NCI-H524 (cell line): ENCODE data around the gene ROBO1.

Source experiments
- DNase-seq, 2 experiments: peaks; one replicate each; lab custom pipeline; 2025; lab: John Stamatoyannopoulos, UW

Gene ROBO1

GRCh38 chr3:78629544-78629943, 1138.3 kb downstream of the ROBO1 start:
- DNase-seq = no peak

DNA sequence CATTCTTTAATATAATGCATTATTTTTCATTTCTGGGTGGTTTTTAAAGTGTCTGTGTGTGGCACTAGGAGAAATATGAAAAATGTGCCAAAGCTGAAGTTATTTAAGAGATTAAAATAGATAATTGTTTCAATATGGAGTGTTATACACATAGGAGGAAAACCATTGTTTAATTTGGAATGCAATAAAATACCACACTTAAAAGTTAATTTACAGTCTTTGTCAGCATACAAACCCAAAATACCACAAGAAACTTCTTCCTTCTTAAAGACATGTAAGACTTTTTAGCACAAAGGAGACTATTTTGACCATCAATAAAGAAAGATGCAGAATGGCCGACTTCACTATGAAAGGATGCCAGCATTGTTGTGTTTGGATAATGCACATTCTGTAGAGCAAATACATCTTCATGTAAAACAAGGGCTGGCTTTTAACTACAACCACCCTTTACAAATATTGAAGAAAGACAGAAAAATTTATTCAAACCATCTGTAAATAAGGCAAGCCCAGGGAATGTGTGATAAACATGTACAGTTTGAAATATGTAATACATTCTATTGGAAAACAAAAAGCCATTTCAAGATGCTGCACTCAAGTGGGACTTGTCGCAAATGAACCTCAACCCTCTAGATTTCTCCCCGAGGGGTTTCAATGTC, 1146.6 kb downstream of the ROBO1 start:
- DNase-seq = no peak

GRCh38 chr3:78614486-78614885, 1153.3 kb downstream of the ROBO1 start:
- DNase-seq = peak in 1 of 2 experiments; percentile 32

DNA sequence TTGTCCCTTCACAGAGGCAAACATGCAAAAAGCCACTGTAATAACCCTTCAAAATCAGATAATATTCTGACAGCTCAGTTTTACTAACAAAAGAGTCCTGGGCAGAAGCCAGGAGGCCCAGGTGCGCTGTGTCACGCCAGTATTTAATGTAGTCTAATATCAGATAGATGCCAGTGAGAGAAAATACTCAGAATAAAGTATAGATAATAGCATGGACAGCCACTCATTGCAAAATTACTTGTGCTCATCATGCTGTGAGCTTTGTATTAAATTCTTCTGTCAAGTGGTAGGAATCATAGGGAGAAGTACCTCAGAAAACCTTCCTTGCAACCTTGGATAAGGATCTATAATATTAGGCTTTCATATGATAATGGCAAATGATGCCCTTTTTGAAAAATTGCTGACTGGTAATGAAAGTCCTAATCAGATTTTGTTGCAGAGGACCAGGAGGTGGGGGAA, 1154.3 kb downstream of the ROBO1 start:
- no peak for DNase-seq

DNA sequence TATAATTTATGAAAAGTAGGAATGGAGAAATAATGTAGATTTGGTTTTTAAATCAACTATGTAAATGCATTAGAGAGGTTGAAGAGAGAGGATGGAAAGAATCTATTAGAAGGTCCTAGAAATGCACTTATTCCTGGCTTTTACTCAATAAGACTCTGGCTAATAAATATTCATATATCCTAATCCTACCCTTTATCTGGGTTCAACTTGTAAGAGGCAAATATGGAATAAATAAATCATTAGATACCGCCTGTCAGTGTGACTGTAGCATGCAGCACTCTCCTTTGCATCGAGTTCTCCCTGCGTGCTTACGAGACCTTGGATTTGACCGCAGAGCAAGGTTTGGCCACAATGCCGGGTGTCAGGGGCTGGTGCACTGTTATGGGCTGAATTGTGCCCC, 1156.5 kb downstream of the ROBO1 start:
- DNase-seq = no peak

- no peak for DNase-seq
These were observed 1157.2 kb downstream of the ROBO1 start for GRCh38 chr3:78610462-78611125.

DNA sequence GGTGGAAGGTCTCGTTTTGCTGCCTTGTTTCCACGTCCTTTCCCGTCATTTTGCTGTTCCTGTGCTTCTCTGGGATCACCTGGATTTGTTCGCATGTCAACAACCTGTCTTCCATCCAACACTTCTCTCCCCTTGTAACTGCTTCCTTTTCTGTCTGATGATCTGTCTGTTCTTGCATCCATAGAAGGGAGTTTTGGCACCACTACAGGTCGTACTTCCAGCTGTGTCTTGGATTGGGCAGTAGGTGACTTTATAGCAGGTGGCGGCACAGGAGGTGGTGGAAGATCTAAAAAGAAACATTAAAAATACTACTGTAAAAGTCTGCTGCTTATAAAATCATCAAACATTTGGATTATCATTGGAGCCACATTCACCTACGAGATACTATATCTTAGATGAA, 1161.0 kb downstream of the ROBO1 start:
- no peak for DNase-seq

GRCh38 chr3:78605178-78605577, 1162.6 kb downstream of the ROBO1 start:
- DNase-seq = no peak

DNA sequence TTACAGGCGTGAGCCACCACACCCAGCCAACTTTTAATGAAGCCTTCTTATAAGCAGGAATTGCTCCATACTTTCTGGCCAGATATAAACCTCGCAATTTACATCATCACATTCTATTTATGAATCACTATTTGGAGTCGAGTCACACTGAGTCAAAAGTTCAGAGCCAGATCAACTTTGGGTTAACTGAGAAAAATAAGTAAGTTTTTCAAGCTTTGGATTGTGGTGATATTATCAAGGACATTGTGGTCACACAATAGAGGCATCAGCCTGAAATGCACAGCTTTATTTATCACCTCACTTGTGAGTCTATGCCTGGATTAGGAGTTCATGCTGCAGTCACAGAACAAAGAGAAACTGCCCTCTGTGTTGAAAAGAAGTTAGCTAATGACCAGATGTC, 1163.5 kb downstream of the ROBO1 start:
- DNase-seq = no peak

DNA sequence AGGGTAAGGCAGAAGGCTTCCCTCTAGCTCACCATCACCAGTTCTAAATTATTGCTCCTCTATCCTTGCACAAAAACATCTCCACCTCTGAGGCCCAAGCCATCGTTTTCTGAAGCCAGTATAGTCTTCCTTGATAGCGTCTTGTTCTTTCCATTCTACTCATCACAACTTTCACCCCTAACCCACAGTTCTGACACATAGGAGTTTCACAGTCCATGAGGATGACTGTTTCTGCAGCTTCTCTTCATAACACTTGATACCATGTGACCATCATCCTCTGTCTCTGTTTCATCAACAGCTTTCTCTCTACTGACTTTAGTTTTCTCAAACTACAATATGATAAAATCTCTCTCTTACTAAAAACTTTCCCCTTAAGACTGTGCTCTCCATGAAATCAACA, 1166.5 kb downstream of the ROBO1 start:
- DNase-seq = no peak

GRCh38 chr3:78589778-78590177, 1178.0 kb downstream of the ROBO1 start:
- no peak for DNase-seq

GRCh38 chr3:78588906-78589621, 1178.7 kb downstream of the ROBO1 start:
- DNase-seq = no peak

DNA sequence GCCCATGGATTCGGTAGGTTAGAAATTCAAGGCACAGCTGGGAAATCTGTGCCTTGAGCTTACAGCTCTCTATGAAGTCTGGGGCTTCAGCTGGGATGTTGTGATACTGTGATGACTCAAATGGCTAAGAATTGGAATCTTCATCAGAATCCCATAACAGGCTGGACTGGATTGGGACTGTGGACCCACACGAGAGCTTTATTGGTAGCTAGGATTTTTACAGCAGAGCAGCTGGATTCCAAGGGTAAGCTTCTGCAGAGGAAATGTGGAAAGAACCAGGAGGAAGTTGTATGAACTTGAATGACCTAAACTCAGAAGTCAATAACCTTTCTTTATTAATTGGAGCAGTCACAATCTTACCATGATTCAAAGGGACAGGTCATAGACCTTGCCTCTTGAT, 1187.1 kb downstream of the ROBO1 start:
- no peak for DNase-seq

DNA sequence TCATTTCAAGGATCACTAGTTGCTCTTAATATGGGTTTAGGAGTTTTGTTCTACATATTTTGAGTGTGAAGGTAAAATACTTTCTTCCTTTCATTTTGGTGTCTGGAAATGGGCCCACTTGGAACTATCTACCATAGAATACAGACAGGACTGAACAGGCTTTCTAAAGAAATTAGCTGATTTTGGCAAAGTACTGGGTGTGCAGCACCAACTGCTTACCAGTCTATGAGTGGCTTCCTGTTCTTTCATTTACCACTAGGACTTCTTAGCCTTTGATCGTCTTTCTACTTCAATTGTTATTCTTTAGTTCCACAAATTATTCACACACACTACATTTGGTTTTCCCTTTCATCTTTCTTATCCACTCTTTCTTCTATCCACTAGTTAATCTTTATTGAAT, 1196.3 kb downstream of the ROBO1 start:
- DNase-seq = no peak

GRCh38 chr3:78570496-78570895, 1197.3 kb downstream of the ROBO1 start:
- DNase-seq = no peak

- no peak for DNase-seq
These were observed 1198.0 kb downstream of the ROBO1 start for GRCh38 chr3:78569804-78570203.

GRCh38 chr3:78565712-78566111, 1202.1 kb downstream of the ROBO1 start:
- no peak for DNase-seq

- DNase-seq = no peak
These were observed 1205.5 kb downstream of the ROBO1 start for GRCh38 chr3:78562328-78562727.
